GM23338 (cell line): ENCODE measurements around the gene ST7L. TPM values are rescaled to one million over a fixed set of nuclear protein-coding genes. Genes with fewer than 3 reads are reported as not detected.

ENCODE experiments used
- ATAC-seq: fragments of 200-7000 bp; cut with Tn5 transposase; 3 replicates; pipeline ENCODE4 v1.9.1; 2020
- DNase-seq: peaks from one replicate; pipeline ENCODE4 v3.0.0-alpha.2; 2015; ENCODE audit warnings: low spot score
- H2AFZ ChIP-seq: fragments of 200-600 bp; sonication (generic); 2 replicates; pipeline ENCODE4 v1.8.0; 2016; ENCODE audit warnings: antibody characterized with exemption, mild to moderate bottlenecking, moderate library complexity
- H3F3A ChIP-seq: fragments of 200-600 bp; sonication (generic); replicated peaks from 2 replicates; pipeline ENCODE4 v1.8.0; 2017; ENCODE audit warnings: antibody characterized with exemption, mixed run types, low read depth
- H3K27ac ChIP-seq: fragments of 200-600 bp; sonication (generic); 2 replicates; pipeline ENCODE4 v1.6.1; 2016; ENCODE audit warnings: low read depth
- H3K27me3 ChIP-seq: fragments of 200-600 bp; sonication (generic); 2 replicates; pipeline ENCODE4 v1.8.0; 2016; ENCODE audit warnings: mild to moderate bottlenecking, mixed run types, moderate library complexity; ENCODE audit not compliant: insufficient read depth
- H3K36me3 ChIP-seq: fragments of 200-600 bp; sonication (generic); 2 replicates; pipeline ENCODE4 v1.8.0; 2016; ENCODE audit warnings: mild to moderate bottlenecking; ENCODE audit not compliant: insufficient read depth
- H3K4me1 ChIP-seq: fragments of 200-600 bp; sonication (generic); 2 replicates; pipeline ENCODE4 v1.8.0; 2016; ENCODE audit warnings: mild to moderate bottlenecking, moderate library complexity; ENCODE audit not compliant: insufficient read depth
- H3K4me2 ChIP-seq: fragments of 200-600 bp; sonication (generic); 2 replicates; pipeline ENCODE4 v1.7.1; 2017; ENCODE audit warnings: mixed run types
- H3K4me3 ChIP-seq: fragments of 200-600 bp; sonication (generic); 2 replicates; pipeline ENCODE4 v1.6.1; 2016; ENCODE audit warnings: mixed run types
- H3K79me2 ChIP-seq: fragments of 200-600 bp; sonication (generic); replicated peaks from 2 replicates; pipeline ENCODE4 v1.8.0; 2017; ENCODE audit warnings: mild to moderate bottlenecking; ENCODE audit not compliant: insufficient read depth
- H3K9me2 ChIP-seq: fragments of 200-600 bp; sonication (generic); 2 replicates; pipeline ENCODE4 v1.8.0; 2017; ENCODE audit not compliant: insufficient read depth
- H4K20me1 ChIP-seq: fragments of 200-600 bp; sonication (generic); replicated peaks from 2 replicates; pipeline ENCODE4 v1.8.0; 2017; ENCODE audit warnings: mild to moderate bottlenecking; ENCODE audit not compliant: insufficient read depth
- H3K27ac Mint-ChIP-seq: 2 replicates; pipeline ENCODE4 v1.8.0; 2020; ENCODE audit warnings: inconsistent platforms, mild to moderate bottlenecking, moderate library complexity, mixed read lengths
- H3K27me3 Mint-ChIP-seq: 3 replicates; pipeline ENCODE4 v1.8.0; 2022; ENCODE audit warnings: low read depth, mild to moderate bottlenecking, moderate library complexity, mixed read lengths, inconsistent platforms; ENCODE audit not compliant: insufficient read depth, poor library complexity
- H3K36me3 Mint-ChIP-seq: 3 replicates; pipeline ENCODE4 v1.8.0; 2021; ENCODE audit warnings: low read depth, mild to moderate bottlenecking, inconsistent platforms, moderate library complexity, mixed read lengths
- H3K4me1 Mint-ChIP-seq: 3 replicates; pipeline ENCODE4 v1.8.0; 2020; ENCODE audit warnings: mild to moderate bottlenecking, inconsistent platforms, mixed read lengths
- H3K4me3 Mint-ChIP-seq: 3 replicates; pipeline ENCODE4 v1.8.0; 2021; ENCODE audit warnings: moderate library complexity, mild to moderate bottlenecking, inconsistent platforms, mixed read lengths
- H3K9me3 Mint-ChIP-seq: 3 replicates; pipeline ENCODE4 v1.8.0; 2020; ENCODE audit warnings: moderate library complexity, mild to moderate bottlenecking, inconsistent platforms, mixed read lengths
- CREB1 ChIP-seq: fragments of 250-450 bp; sonication (Bioruptor Pico); IDR thresholded peaks from 2 replicates; pipeline ENCODE4 v1.5.0; 2020; ENCODE audit warnings: low read depth, mild to moderate bottlenecking, moderate library complexity
- CTCF ChIP-seq, 2 experiments: fragments of 200-600 bp in 1 of 2; sonication (generic) in 1 of 2; conservative IDR thresholded peaks; 2 replicates each; pipeline versions ENCODE4 v1.5.1 to v1.6.1; 2016 to 2017; ENCODE audit warnings: antibody characterized with exemption in 2 of 2, low read depth in 2 of 2, mild to moderate bottlenecking in 2 of 2, moderate library complexity in 1 of 2
- ETS1 ChIP-seq: IDR thresholded peaks from 2 replicates; pipeline ENCODE4 v1.6.1; 2016; ENCODE audit warnings: antibody characterized with exemption
- JUNB ChIP-seq: IDR thresholded peaks from one replicate; pipeline ENCODE4 v1.6.1; 2016; ENCODE audit warnings: antibody characterized with exemption; ENCODE audit not compliant: unreplicated experiment
- NANOG ChIP-seq: IDR thresholded peaks from 2 replicates; pipeline ENCODE4 v1.6.1; 2016; ENCODE audit warnings: antibody characterized with exemption, borderline replicate concordance
- REST ChIP-seq: IDR thresholded peaks from one replicate; pipeline ENCODE4 v1.6.1; 2018; ENCODE audit warnings: antibody characterized with exemption; ENCODE audit not compliant: unreplicated experiment
- STAT1 ChIP-seq: IDR thresholded peaks from one replicate; pipeline ENCODE4 v1.6.1; 2016; ENCODE audit warnings: antibody characterized with exemption; ENCODE audit not compliant: unreplicated experiment
- ZNF114 ChIP-seq: fragments of 250-450 bp; sonication (Bioruptor Pico); IDR thresholded peaks from 2 replicates; pipeline ENCODE4 v1.5.0; 2020; ENCODE audit warnings: mild to moderate bottlenecking, moderate library complexity
- ZNF331 ChIP-seq: fragments of 250-450 bp; sonication (Bioruptor Pico); IDR thresholded peaks from 2 replicates; pipeline ENCODE4 v1.5.0; 2020; ENCODE audit warnings: low read depth, mild to moderate bottlenecking, moderate library complexity
- polyA plus RNA-seq: library from polyadenylated mRNA; unstranded; fragments of >200 nt; fragmentation: Nextera tagmentation; extraction: Ambion mirVana; gene quantifications from 2 replicates; pipeline ENCODE4 v1.2.1, GENCODE V29; 2016
- total RNA-seq: library from RNA; depleted of rRNA; stranded (reverse); fragments of >200 nt; shearing (Covaris generic); gene quantifications from 2 replicates; pipeline ENCODE4 v1.2.3, GENCODE V29; 2014

ST7L gene
- total and polyA plus RNA-seq, 2 experiments from 2014 or later = 18.2 to 21.0 TPM

GRCh38 chr1:112565800-112566199, 53.1 kb downstream of the ST7L start (continued):
- TF ChIP-seq ETS1 = no peak
- TF ChIP-seq STAT1 = no peak
- no peak for TF ChIP-seq ZNF331 (CRISPR knock-in tag)
- no peak for TF ChIP-seq ZNF114 (CRISPR knock-in tag)
- no peak for TF ChIP-seq REST
- TF ChIP-seq NANOG = no peak
- no peak for TF ChIP-seq JUNB
- TF ChIP-seq CREB1 (CRISPR knock-in tag) = no peak

- Mint-ChIP-seq H3K36me3 (peaks cover 5% of the 10 kb centered on the region; the same call in 2 of the 3 replicates), H3K27me3 (peaks cover 1% of the 10 kb centered on the region), H3K27ac (no peak overlapping the region), H3K4me1 (no peaks in the 10 kb centered on the region), H3K9me3 (no peaks in the 10 kb centered on the region), H3K4me3 (no peak overlapping the region)
- H3K36me3 ChIP-seq = no peaks in the 10 kb centered on the region
- no peak overlapping the region for H3K4me2 ChIP-seq
- no peaks in the 10 kb centered on the region for H3K27me3 ChIP-seq
- no peaks in the 10 kb centered on the region for H3K4me1 ChIP-seq
- no peak for TF ChIP-seq CTCF (conservative IDR thresholded peaks at IDR 0.05; ENCODE audit: low read depth in 2 of 2)
- H3K9me2 ChIP-seq = no peaks in the 10 kb centered on the region
- no peak for DNase-seq
- no peak overlapping the region for H3K27ac ChIP-seq
- no peaks in the 10 kb centered on the region for H3F3A ChIP-seq
- no peak for ATAC-seq
- no peaks in the 10 kb centered on the region for H3K79me2 ChIP-seq
- no peak overlapping the region for H2AFZ ChIP-seq
- no peak overlapping the region for H3K4me3 ChIP-seq
- no peaks in the 10 kb centered on the region for H4K20me1 ChIP-seq
These were observed 54.9 kb downstream of the ST7L start for GRCh38 chr1:112564081-112564480.
